GM12878 (cell line): ENCODE measurements around the gene DDX27.

Experiments used
- CTCF ChIP-seq, 3 experiments: IDR thresholded peaks in 2 of 3; conservative IDR thresholded peaks in 1 of 3; 2 replicates each; pipeline ENCODE4 v1.5.1; 2011; ENCODE audit warnings: low read depth in 3 of 3, low read length in 3 of 3, mild to moderate bottlenecking in 3 of 3, control low read depth in 2 of 3, moderate library complexity in 2 of 3, inconsistent platforms in 1 of 3, mixed read lengths in 1 of 3; ENCODE audit not compliant: control insufficient read depth in 2 of 3, insufficient read depth in 1 of 3; ENCODE audit errors: extremely low read depth in 1 of 3
- EP300 ChIP-seq, 2 experiments: fragments of 150-350 bp in 1 of 2; IDR thresholded peaks; 2 replicates each; pipeline ENCODE4 v1.6.1; 2011 to 2012; ENCODE audit warnings: low read depth in 2 of 2, low read length in 2 of 2, borderline replicate concordance in 1 of 2, improper control_type of control experiment in 1 of 2, inconsistent platforms in 1 of 2; ENCODE audit not compliant: control insufficient read depth in 1 of 2
- EZH2 ChIP-seq: IDR thresholded peaks from 2 replicates; pipeline ENCODE4 v1.6.1; 2012; ENCODE audit warnings: low read depth, mild to moderate bottlenecking, control low read depth, inconsistent platforms, low read length, borderline replicate concordance; ENCODE audit not compliant: control insufficient read depth
- MAX ChIP-seq: IDR thresholded peaks from 2 replicates; pipeline ENCODE4 v1.6.1; 2012; ENCODE audit warnings: low read depth, low read length, improper control_type of control experiment
- PKNOX1 ChIP-seq: fragments of 450-650 bp; IDR thresholded peaks from 2 replicates; pipeline ENCODE4 v1.6.1; 2016; ENCODE audit warnings: mild to moderate bottlenecking
- POLR2AphosphoS5 ChIP-seq: IDR thresholded peaks from 2 replicates; pipeline ENCODE4 v1.6.1; 2011; ENCODE audit warnings: mild to moderate bottlenecking, low read length, inconsistent platforms
- YY1 ChIP-seq: IDR thresholded peaks from 2 replicates; pipeline ENCODE4 v1.6.1; 2011; ENCODE audit warnings: low read depth, mild to moderate bottlenecking, low read length

GRCh38 chr20:49207076-49207475 lies 12.1 kb upstream of the DDX27 start:
- no peak for TF ChIP-seq PKNOX1
- no peak for TF ChIP-seq EP300 (IDR thresholded peaks at IDR 0.05; ENCODE audit: borderline replicate concordance in 1 of 2, control insufficient read depth in 1 of 2, low read depth in 2 of 2, low read length in 2 of 2)
- no peak for TF ChIP-seq EZH2
- no peak for TF ChIP-seq YY1
- no peak for TF ChIP-seq MAX
- no peak for TF ChIP-seq POLR2AphosphoS5
- peak; percentile 35 to 50 (median 40); a peak in 5 of 6 replicates for TF ChIP-seq CTCF (IDR thresholded peaks at IDR 0.05 in 2 of 3, conservative IDR thresholded peaks at IDR 0.05 in 1 of 3; ENCODE audit: control insufficient read depth in 2 of 3, extremely low read depth in 1 of 3, insufficient read depth in 1 of 3, low read depth in 3 of 3, low read length in 3 of 3)
